Left ventricle myocardium superior (tissue), 1 donor: ENCODE results near the gene CMIP. TPM values are rescaled to one million over a fixed set of nuclear protein-coding genes. Genes with fewer than 3 reads are reported as not detected.
A peak's percentile ranks its signal among the peaks of the same experiment; 100 is the strongest.

Experiments
- ATAC-seq: fragments of 200-7000 bp; cut with Tn5 transposase; one replicate; pipeline ENCODE4 v1.9.1; 2020; ENCODE audit warnings: mild to moderate bottlenecking, moderate library complexity
- DNase-seq: peaks from one replicate; pipeline ENCODE4 v3.0.0-alpha.2; 2020
- intact Hi-C: fragments of 100-400 bp; cut with micrococcal nuclease; formaldehyde crosslinking; loops from one replicate; pipeline ENCODE4 v1.11.0; 2022
- total RNA-seq: library from RNA; stranded (reverse); fragmentation: NEBNext Ultra II Directional; extraction: Animal tissue kit (Norgen Biotek cat#: 25700); gene quantifications from one replicate; pipeline ENCODE4 v1.2.1, GENCODE V29; 2021
- donor health status: DM: no; HTN: yes; CAD: no; lungs with severe emphysema.

CMIP gene
- total RNA-seq, 1 donor from 2014 or later = 9.7 TPM

DNA sequence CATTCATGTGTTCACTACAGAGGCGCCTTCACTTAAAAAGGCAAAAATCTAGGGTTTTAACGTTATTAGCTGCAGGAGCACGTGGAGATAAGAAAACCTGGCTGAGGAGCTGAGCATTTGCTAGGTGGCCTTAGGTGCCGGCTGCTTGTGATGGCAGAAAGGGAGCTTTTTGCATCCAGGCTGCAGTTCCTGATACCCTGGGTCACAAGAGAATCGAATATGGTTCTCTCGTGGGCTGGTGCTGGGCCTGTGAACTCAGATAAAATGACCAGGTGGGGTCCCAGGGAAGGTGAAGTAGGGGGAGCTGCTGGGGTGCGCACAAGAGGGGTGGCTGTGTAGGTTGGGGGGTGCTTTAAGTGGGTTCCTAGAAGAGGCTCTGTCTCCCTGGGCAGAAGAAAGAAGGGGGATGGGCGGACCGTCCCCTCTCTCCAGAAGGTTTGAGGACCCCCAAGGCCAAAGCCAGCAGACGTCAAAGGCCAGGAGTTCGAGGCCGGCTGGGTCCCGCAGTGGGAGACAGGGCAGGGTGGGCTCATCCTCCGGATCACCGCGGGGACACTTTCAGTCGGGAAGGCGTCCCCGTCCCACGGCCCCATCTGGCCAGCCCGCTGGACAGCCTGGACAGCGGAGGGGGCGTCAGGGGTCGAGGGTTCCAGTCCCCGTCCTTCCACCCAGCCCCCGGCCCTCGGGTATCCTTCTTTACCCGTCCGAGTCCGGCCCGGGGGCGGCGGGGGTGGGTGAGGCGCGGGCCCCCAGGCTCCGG is 740 bp upstream of the CMIP start:
- intact Hi-C loops = no loop called here
- DNase-seq = peak; percentile 61
- ATAC-seq = peak; percentile 5

DNA sequence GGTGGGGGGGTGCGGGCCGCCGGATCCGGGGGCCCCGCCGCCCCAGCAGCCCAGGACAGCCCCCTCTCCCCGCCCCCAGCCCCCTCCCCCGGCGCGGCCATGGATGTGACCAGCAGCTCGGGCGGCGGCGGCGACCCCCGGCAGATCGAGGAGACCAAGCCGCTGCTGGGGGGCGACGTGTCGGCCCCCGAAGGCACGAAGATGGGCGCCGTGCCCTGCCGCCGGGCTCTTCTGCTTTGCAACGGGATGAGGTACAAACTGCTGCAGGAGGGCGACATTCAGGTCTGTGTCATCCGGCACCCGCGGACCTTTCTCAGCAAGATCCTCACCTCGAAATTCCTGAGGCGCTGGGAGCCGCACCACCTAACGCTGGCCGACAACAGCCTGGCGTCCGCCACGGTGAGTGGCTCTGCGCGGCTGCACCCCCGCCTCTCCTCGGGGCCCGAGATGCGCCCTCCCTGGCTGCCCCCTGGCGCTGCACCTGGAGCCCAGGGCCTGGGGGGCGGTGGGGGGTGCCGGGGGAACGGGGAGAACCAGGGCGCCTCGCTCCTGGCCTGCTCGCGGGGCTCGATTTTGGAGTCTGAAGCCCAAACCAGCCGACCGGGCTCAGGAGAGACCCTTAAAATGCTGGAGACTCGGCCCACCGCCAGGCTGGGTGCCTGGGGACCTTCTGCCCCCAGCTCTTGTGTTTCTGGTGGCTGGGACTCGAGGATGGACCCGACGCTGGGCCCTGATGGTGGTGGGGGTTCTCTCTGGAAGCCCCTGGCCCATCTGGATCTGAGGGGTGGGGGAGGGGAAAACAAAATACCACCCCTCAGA is 744 bp downstream of the CMIP start:
- peak; percentile 39 for ATAC-seq
- intact Hi-C loops = no loop called here

DNA sequence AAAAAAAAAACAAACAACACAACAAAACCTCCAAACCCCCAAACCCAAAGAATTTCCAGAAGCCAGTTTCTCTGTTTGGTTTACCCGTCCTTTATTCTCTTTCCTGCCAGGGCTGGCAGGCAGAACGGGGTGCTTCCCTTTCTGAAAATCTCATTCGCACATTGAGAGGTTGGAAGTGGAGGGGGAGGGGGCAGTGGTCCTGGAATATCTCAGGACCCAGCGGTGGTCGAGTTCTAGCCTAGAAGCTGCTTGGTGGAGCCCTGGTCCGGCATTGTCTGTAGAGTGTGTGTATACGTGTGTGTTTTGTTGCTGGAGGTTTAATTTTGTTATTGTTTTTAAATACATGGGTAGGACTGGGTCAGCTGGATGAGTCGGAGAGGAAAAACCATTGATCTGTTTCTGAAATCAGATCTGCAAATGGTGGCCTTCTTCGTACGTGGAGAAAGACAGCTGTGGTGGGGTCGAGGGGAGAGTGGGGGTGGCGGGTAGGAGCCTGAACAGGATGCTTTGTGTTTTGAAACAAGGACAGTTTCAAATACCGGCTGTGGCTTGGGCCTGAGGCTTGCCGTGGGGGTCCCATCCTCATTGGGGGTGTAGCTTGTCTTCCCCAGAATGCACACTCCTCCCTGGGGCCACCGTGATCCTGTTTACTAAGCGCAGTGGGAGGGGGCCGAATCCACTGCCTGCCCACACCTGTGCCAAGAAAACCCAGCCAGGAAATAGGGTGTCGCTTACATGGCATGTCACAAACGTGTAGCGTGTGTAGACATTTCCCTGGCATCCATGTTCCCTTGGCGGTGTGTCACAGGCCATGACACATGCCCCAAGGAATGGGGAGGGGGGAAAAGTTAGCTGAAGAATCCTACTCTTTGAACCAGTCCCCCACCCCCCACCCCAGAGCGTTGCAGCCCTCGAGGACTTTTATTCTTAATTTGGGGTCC is 1.6 kb downstream of the CMIP start:
- ATAC-seq (no peak), DNase-seq (no peak)
- intact Hi-C loops = no loop called here

More for the DNA sequence above, 744 bp downstream of the CMIP start:
- peak; percentile 62 for DNase-seq

DNA sequence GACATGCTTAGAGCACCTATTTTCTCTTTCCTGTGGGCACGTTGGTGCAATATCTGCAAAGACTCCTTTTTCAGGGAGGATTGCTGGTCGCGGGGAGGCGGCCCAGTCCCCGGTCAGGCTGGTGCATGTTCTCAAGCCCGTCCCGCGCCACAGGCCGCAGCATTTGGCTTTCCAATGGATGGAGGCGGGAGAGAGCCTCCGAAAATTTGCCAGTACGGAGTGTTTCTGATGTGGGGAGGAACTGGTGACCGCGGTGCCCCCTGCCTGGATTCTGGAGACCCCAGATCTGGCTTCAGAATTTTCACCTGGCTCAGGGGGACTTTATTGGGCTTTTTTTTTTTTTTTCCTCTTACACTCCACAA is 2.3 kb downstream of the CMIP start:
- ATAC-seq (no peak), DNase-seq (no peak)
- intact Hi-C loops = no loop called here

DNA sequence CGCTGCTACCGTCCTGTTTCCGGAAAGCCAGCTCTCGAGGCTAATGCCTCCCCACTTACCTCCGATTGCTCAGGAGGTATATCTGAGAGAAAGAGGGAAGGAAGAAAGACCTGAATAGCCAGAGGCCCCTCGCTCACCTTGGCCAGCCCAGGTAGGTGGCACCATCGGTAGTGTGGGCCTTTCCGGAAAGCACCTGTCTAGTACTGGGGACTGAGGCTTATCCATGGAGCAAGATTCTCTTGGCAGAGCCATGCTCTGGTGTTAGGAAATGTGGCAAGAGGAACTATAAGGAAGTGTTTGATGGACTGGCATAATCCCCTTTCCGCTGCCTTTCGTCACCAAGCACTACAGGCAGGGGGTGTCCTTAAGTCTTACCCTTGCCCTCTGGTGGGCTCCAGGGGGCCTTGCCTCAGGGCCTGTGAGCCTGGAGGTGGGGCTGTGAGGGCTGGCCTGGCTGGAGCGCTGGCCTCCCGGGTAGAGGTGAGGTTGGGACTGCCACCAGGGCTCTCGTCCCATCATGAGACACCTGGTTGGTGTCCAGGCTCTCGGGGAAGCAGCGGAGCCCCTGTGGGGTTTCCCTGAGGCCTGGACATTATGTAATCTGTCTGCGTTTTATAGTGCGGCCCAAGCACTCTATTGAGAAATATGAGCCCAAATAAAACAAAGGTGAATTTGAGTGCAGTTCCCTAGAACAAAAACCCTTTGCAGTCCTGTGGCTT is 2.9 kb downstream of the CMIP start:
- no peak for DNase-seq
- intact Hi-C loops = no loop called here
- no peak for ATAC-seq

DNA sequence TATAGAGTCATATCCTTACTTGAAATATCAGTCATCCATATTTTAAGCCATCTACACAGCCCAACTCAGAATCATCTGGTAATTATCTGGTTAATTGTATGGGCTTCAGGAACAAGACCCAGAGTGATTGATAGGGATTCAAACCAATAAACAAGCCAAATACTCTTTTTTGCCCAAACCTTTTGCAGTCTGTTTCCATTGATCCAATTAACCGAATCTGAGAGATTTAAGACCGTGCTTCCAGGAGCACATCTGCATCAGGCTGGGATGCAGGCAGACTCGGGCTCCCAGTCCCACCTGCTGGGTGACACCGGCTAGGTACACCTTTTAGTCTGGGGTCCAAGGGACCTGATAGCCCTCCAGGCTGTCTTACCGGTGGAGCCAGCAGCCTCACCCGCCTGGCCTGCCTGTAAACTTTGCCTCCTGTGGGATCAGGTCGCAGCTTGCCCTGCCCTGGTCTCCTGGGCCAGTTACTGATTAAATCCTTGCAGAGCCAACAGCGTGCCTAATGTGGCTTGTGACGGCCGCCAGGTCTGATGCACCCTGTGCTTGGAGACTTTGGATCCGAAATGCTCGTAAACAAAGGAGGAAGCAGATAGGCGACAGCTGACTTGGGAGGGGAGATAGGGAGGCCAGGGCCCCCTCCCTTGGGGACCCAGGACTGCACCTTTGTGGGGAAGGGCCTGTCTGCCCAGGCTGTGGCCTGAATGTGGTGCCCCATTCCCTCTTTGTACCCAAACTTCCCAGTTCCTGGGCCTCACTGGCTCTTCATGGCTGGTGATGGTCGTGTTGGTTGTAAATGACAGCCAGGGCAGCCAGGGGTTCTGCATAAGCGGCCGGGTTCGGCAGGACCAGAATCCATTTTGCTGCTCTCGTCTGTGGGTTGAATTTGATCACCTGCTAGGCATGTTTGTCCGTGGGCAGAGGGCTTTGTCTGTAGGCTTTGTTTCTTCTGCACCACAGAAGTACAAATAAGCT is 3.8 kb downstream of the CMIP start:
- no peak for DNase-seq
- no peak for ATAC-seq
- intact Hi-C loops = no loop called here

DNA sequence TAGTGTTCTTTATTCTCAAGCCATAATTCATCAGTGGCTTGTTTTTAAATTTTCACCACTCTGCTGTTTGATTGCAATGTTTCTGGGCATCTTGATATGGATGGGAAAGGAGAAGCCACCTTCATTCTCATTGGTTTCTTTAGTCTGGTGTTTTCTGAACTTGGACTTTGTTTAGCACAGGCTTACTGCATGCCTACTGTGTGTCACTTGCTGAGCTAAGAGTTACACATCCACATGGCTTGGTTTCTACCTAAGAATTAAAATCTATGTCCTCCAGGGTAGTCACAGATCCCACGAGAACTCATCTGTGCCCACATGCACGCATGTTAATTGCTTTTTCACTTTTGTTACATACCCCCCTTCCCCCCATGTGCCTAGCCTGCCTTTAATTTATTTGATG is 4.6 kb downstream of the CMIP start:
- DNase-seq = no peak
- ATAC-seq = no peak
- intact Hi-C loops = no loop called here

DNA sequence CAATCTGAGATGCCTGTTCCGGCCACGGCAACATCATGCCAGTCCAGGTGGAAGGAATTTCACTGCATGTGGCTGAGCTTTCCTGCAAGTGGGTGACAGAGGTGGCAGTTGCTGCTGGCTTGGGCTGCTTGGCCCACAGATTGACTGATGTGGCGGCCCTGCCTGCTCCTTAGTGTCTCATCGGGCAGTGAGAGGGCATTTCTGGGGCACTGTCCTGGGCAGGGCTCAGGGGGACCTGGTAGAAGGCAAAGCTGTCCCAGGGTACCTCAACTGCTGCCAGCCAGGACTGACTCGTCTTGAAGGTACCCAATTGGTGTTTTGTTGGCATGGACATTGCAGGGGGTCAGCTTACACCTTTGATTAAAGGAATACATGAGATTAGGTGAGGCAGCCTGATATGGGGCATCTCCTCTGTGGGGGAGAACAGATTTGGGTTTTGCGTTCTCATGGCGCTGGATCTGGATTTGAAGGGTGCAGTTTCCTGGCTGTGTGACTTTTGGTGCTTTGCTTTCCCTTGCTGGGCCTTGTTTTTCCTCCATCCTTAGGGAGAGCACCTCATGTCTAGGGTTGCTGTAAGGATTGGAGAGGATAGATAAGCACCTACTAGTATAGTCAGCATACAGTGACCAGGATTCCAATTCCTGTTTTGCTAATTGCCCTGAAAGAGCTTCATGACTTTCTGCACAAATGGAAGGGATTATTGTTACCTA is 5.4 kb downstream of the CMIP start:
- no peak for ATAC-seq
- intact Hi-C loops = no loop called here
- DNase-seq = no peak

DNA sequence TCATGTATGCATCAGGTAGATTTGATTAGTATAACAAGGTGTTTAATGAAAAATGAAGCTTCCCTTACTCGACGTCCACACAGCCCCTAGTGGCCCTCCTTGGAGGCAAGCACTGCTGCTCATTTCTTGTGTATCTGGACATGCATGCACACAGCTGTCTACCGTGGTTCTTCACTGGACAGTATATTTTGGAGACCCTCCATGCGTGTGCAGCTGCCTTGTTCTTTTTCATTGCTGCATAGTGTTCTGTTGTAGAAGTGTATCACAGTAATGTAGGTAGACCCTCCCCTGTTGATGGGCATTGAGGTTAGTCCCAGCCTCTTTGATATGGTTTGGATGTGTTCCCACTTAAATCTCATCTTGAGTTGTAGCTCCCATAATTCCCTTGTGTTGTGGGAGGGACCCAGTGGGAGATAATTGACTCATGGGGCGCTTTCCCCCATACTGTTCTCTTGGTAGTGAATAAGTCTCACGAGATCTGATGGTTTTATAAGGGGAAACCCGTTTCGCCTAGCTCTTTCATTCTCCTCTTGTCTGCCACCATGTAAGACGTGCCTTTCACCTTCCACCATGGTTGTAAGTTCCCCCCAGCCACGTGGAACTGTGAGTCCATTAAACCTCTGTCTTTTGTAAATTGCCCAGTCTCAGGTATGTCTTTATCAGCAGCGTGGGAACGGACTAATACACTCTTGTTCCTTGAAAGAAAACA is 6.3 kb downstream of the CMIP start:
- intact Hi-C loops = no loop called here
- ATAC-seq (no peak), DNase-seq (no peak)

DNA sequence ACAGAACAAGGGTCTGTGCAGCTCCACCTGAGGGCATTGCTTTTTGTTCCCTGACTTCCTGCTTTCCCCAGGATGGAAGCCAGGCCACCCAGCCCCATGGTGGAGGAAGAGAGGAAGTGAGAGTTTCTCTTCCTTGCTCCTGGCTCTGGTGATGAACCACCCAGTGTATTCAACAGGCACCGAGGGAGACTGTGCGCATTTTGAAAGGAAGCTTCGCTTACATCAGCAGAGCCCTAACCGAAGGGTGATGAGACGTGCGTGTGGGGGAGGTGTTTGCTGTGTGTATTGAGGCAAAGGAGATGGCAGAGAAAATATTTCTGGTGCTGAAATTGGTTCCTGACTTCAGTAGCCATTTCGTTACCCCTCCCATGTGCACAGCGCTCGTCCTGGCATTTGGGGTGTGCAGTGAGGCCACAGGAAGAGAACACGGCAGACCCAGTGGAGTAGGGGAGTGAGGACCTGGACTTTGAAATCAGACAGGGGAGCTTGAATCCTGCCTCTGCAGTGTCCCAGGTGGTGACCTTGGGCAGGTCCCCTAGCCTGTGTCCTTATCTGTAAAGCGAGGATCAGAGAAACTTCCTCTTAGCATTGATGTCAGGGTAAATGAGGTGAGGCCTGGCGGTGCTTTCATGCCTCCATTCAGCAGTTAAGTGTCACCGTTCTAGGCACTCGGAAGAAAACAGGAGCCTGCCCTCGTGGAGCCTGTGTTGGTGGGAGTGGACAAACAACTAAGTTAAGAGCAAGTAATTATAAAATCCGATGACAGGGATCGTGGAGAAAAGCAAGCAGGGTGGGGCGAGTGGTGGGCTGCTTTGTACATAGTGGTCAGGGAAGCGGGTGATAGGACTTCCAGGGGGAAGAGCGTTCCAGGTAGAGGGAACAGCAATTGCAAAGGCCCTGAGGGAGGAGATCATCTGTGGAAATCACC is 7.4 kb downstream of the CMIP start:
- DNase-seq (no peak), ATAC-seq (peak; percentile 69)
- intact Hi-C loops = no loop called here

DNA sequence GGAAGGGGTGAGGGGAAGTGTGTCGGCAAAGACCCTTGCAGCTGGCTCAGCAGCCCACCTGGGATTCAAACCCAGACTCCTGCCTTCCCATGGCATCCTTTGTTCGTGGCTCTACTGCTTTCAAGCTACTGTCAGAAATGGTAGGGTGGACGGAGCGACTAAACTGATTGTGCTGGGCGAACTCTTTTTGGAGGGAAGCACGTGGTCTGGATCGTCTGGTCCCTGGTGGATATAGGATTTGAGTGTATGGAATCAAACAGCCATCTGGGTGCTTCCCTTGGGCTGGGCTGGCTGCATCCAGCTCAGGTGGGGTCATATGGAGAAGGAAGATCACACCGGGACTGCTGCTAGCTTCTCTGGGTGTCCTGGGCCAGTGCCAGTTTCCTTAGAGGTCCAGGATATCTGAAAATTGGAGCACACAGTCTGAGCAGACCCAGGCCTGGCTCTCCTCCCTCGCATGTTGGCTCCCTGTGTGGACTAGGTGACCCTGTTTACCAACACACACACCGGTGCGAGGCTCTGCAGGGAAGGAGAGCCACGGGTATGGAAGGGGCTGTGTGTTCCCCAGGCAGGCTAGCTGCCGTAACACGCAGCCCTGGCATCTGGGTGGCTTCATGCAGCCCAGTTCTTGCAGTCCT is 8.6 kb downstream of the CMIP start:
- intact Hi-C loops = no loop called here

DNA sequence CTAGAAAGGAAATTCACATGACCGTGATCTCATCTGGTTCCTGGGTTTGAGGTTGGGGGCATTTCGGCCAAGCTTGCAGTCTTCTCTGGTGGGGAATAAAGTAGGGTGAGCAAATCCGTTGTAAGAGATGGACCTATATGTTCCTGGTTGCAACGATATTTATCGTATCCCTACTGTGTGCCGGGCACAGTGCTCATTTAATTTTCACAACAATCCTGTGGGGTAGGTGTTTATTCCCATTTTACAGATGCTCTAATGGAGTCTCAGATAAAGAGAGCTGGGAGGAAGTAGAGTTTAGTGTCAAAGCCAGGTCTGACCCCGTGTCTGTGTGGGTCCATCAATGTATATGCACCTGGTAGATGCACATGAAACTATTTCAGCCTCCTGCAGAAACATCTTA is 9.4 kb downstream of the CMIP start:
- DNase-seq (no peak), ATAC-seq (no peak)
- intact Hi-C loops = no loop called here

More for the DNA sequence above, 8.6 kb downstream of the CMIP start:
- DNase-seq (no peak), ATAC-seq (no peak)

DNA sequence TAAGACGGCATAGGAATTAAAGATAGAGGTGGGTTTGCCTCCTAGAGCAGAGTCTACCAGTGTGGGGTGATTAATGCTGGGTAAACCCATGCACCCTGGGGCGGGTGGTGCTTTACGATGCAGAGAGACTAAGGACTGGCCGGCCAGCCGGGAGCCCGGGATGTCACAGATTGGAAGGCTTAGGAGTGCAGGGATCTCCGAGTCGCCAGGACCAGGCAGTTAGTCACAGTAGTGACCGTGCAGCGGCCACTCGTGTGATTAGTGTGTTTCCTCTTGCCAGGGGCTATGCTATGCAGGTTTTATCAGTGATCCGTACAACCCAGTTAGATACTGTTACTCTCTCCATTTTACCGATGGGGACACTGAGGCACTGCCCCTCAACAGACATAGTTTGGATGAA is 10.4 kb downstream of the CMIP start:
- DNase-seq (no peak), ATAC-seq (no peak)
- intact Hi-C loops = no loop called here

DNA sequence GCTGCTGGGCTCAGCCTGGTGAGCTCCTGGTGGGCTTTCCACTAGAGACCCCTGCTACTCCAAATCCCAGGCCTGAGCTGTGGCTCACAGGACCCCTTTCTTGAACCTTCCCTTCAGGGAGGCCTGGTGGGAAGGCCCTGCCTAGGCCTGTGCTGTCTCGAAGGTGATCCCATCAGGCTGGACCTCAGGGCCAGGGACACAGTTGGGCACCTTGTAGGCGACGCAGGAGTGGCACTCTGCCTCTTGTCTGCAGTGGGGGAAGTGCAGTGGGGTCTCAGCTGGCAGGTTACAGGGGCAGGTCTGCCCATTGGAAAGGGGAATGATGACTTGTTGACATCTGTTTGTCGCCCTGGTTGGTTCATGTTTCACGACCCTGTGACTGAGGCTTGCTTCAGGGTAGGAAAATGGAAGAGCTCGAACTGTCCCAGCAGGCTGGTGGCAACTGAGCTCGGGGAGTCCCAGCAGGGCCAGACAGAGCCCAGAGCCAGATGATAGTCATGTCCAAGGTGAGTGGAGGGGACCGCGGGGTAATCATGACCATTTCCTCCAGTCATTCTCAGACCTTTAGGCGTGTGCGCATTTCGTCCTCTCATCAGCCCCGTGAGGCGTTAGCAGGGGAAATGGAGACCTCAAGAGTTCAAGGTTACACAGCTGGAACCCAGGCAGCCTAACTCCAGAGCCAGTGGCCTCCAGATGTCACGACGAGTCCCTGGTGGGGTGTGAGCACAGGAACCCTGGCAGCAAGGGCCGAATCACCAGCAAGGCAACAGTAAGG is 11.3 kb downstream of the CMIP start:
- intact Hi-C loops = no loop called here
- no peak for DNase-seq
- ATAC-seq = no peak
